Calu3 (cell line): ENCODE measurements around the gene CROCC2. TPM values are rescaled to one million over a fixed set of nuclear protein-coding genes. Genes with fewer than 3 reads are reported as not detected.

ENCODE experiments used
- BruUV-seq: library from RNA; stranded (reverse); fragments of 400-500 nt; replicated peaks from 2 replicates; lab custom pipeline; 2021; lab: Mats Ljungman, UMichigan
- CTCF ChIA-PET: fragments of 300-600 bp; sonication (Branson Sonifier 250); formaldehyde crosslinking; loops from one replicate; lab custom pipeline; 2022; ENCODE audit warnings: antibody characterized with exemption; lab: Charles Lee
- DNase-seq: peaks from one replicate; pipeline ENCODE4 v3.0.0; 2022
- H3K27ac Mint-ChIP-seq: one replicate; pipeline ENCODE4 v1.8.0; 2022; ENCODE audit warnings: mixed read lengths; ENCODE audit not compliant: unreplicated experiment
- H3K27me3 Mint-ChIP-seq: one replicate; pipeline ENCODE4 v1.8.0; 2022; ENCODE audit warnings: mixed read lengths; ENCODE audit not compliant: unreplicated experiment
- H3K36me3 Mint-ChIP-seq: one replicate; pipeline ENCODE4 v1.8.0; 2022; ENCODE audit warnings: mild to moderate bottlenecking, moderate library complexity, mixed read lengths; ENCODE audit not compliant: insufficient read depth, unreplicated experiment
- H3K4me1 Mint-ChIP-seq: one replicate; pipeline ENCODE4 v1.8.0; 2022; ENCODE audit warnings: mild to moderate bottlenecking, low read depth, mixed read lengths; ENCODE audit not compliant: unreplicated experiment
- H3K4me3 Mint-ChIP-seq: one replicate; pipeline ENCODE4 v1.8.0; 2022; ENCODE audit warnings: mild to moderate bottlenecking, low read depth, moderate library complexity, mixed read lengths; ENCODE audit not compliant: unreplicated experiment
- H3K9me3 Mint-ChIP-seq: one replicate; pipeline ENCODE4 v1.8.0; 2022; ENCODE audit warnings: low read depth, mixed read lengths; ENCODE audit not compliant: unreplicated experiment
- CTCF ChIP-seq: fragments of 200-600 bp; IDR thresholded peaks from one replicate; pipeline ENCODE4 v1.8.0; 2022; ENCODE audit warnings: antibody characterized with exemption; ENCODE audit not compliant: unreplicated experiment
- intact Hi-C: fragments of 100-400 bp; cut with micrococcal nuclease; formaldehyde crosslinking; loops from one replicate; pipeline ENCODE4 v1.10.0; 2022; ENCODE audit not compliant: unreplicated experiment
- total RNA-seq: library from RNA; stranded (reverse); gene quantifications from 2 replicates; pipeline ENCODE4 v1.2.3, GENCODE V29; 2022

Gene CROCC2
- total RNA-seq, 1 experiment from 2014 or later = not detected

GRCh38 chr2:241001413-241002274, 95.5 kb downstream of the CROCC2 start:
- TF ChIP-seq CTCF = no peak
- Mint-ChIP-seq H3K9me3 (peaks cover 10% of the 10 kb centered on the region), H3K36me3 (peaks cover 6% of the 10 kb centered on the region), H3K4me1 (no peaks in the 10 kb centered on the region), H3K27me3 (peaks cover 57% of the 10 kb centered on the region), H3K4me3 (no peak overlapping the region), H3K27ac (no peak overlapping the region)
- DNase-seq = no peak
- BruUV-seq = no TSS peak
- intact Hi-C loops = no loop called here
- CTCF ChIA-PET = no interaction called here

GRCh38 chr2:241002275-241003046, 96.3 kb downstream of the CROCC2 start:
- Mint-ChIP-seq H3K9me3 (peaks cover 10% of the 10 kb centered on the region), H3K27ac (no peak overlapping the region), H3K27me3 (peaks cover 65% of the 10 kb centered on the region), H3K4me3 (no peak overlapping the region), H3K36me3 (peaks cover 6% of the 10 kb centered on the region), H3K4me1 (no peaks in the 10 kb centered on the region)
- no TSS peak for BruUV-seq
- intact Hi-C loops = no loop called here
- no peak for DNase-seq
- TF ChIP-seq CTCF = no peak
- CTCF ChIA-PET = no interaction called here

GRCh38 chr2:241003047-241003360, 96.9 kb downstream of the CROCC2 start:
- Mint-ChIP-seq H3K4me1 (no peaks in the 10 kb centered on the region), H3K36me3 (peaks cover 6% of the 10 kb centered on the region), H3K27ac (no peak overlapping the region), H3K9me3 (peaks cover 10% of the 10 kb centered on the region), H3K27me3 (peaks cover 71% of the 10 kb centered on the region), H3K4me3 (no peak overlapping the region)
- TF ChIP-seq CTCF = no peak
- DNase-seq = no peak
- intact Hi-C loops = no loop called here
- BruUV-seq = no TSS peak
- CTCF ChIA-PET = no interaction called here

GRCh38 chr2:241003369-241003768, 97.2 kb downstream of the CROCC2 start:
- no peak overlapping the region for H3K27ac Mint-ChIP-seq
- H3K27me3 Mint-ChIP-seq = peaks cover 74% of the 10 kb centered on the region
- TF ChIP-seq CTCF = no peak
- H3K36me3 Mint-ChIP-seq = peaks cover 2% of the 10 kb centered on the region
- H3K4me3 Mint-ChIP-seq = no peak overlapping the region
- BruUV-seq = no TSS peak
- peaks cover 10% of the 10 kb centered on the region for H3K9me3 Mint-ChIP-seq
- DNase-seq = no peak
- H3K4me1 Mint-ChIP-seq = no peaks in the 10 kb centered on the region
- CTCF ChIA-PET = no interaction called here
- intact Hi-C loops = no loop called here
